Cortex of kidney (tissue), 1 donor: Measurements from ENCODE around the gene AK3.

Experiments used
- DNase-seq: peaks from one replicate; lab custom pipeline; 2025; lab: John Stamatoyannopoulos, UW

AK3 gene

GRCh38 chr9:4706021-4706420 lies 35.0 kb downstream of the AK3 start:
- no peak for DNase-seq

GRCh38 chr9:4704129-4704528 lies 36.9 kb downstream of the AK3 start:
- no peak for DNase-seq

GRCh38 chr9:4701526-4701925 lies 39.5 kb downstream of the AK3 start:
- DNase-seq: no peak

GRCh38 chr9:4700932-4701331 lies 40.1 kb downstream of the AK3 start:
- DNase-seq: no peak

- no peak for DNase-seq
Measured at GRCh38 chr9:4700091-4700490, 40.9 kb downstream of the AK3 start.

- no peak for DNase-seq
Measured at GRCh38 chr9:4691795-4692194, 49.2 kb downstream of the AK3 start.

GRCh38 chr9:4690144-4690543 lies 50.9 kb downstream of the AK3 start:
- DNase-seq: no peak

- DNase-seq: no peak
Measured at GRCh38 chr9:4689687-4690104, 51.3 kb downstream of the AK3 start.

- no peak for DNase-seq
Measured at GRCh38 chr9:4689021-4689420, 52.0 kb downstream of the AK3 start.

GRCh38 chr9:4686584-4686983 lies 54.4 kb downstream of the AK3 start:
- DNase-seq: no peak

- no peak for DNase-seq
Measured at GRCh38 chr9:4686112-4686511, 54.9 kb downstream of the AK3 start.

GRCh38 chr9:4684820-4685219 lies 56.2 kb downstream of the AK3 start:
- no peak for DNase-seq

- no peak for DNase-seq
Measured at GRCh38 chr9:4680750-4681149, 60.3 kb downstream of the AK3 start.

GRCh38 chr9:4680173-4680525 lies 60.9 kb downstream of the AK3 start:
- DNase-seq: no peak

GRCh38 chr9:4679268-4680172 lies 61.5 kb downstream of the AK3 start, which contains the start of gene CDC37L1:
CDC37L1 (plus strand) TSS chr9:4679569; CDS start chr9:4679768, 199 bp downstream.
- DNase-seq: peak; percentile 32

GRCh38 chr9:4678679-4679267 lies 62.2 kb downstream of the AK3 start:
- DNase-seq: no peak

- DNase-seq: no peak
Measured at GRCh38 chr9:4677392-4677791, 63.6 kb downstream of the AK3 start.

- no peak for DNase-seq
Measured at GRCh38 chr9:4674783-4675182, 66.2 kb downstream of the AK3 start.

- no peak for DNase-seq
Measured at GRCh38 chr9:4671737-4672136, 69.3 kb downstream of the AK3 start.

- no peak for DNase-seq
Measured at GRCh38 chr9:4670591-4670990, 70.4 kb downstream of the AK3 start.

- no peak for DNase-seq
Measured at GRCh38 chr9:4669890-4670289, 71.1 kb downstream of the AK3 start.

- DNase-seq: no peak
Measured at GRCh38 chr9:4668604-4669003, 72.4 kb downstream of the AK3 start.

GRCh38 chr9:4667681-4668080 lies 73.3 kb downstream of the AK3 start:
- DNase-seq: no peak
